ENCODE results near the gene YWHAG. TPM values are rescaled to one million over a fixed set of nuclear protein-coding genes. Genes with fewer than 3 reads are reported as not detected.

Gene YWHAG
- total and polyA plus RNA-seq, 9 of the 15 experiments (the other 6 are each of a cell fraction or from before 2014, with no cell fraction given) = 30.4 to 246 (median 94.5) TPM

- Histone ChIP-seq H3K9me3 (replicated peaks; ENCODE audit: control insufficient read depth, insufficient read depth, low read depth, low read length) (no peaks in the 10 kb centered on the region), H3K79me2 (ENCODE audit: control insufficient read depth, insufficient read depth, low read length) (peaks cover 25% of the 10 kb centered on the region), H3K4me3 (no peak overlapping the region), H3K4me1 (replicated peaks in 1 of 2; ENCODE audit: control insufficient read depth in 2 of 2, insufficient read depth in 2 of 2, low read length in 2 of 2) (peaks cover 20 to 49% of the 10 kb centered on the region in 2 experiments), H3K9me1 (ENCODE audit: control insufficient read depth, insufficient read depth, low read length) (no peaks in the 10 kb centered on the region), H2AFZ (ENCODE audit: low read depth, low read length) (no peak overlapping the region), H4K20me1 (replicated peaks; ENCODE audit: control insufficient read depth, insufficient read depth, low read length) (no peaks in the 10 kb centered on the region), H3K9ac (ENCODE audit: insufficient read depth in 1 of 2, low read depth in 2 of 2, low read length in 2 of 2) (peak overlapping the region in 1 of 2 experiments; percentile 67; a peak in 1 of 4 replicates), H3K4me2 (ENCODE audit: insufficient read depth, low read length) (no peak overlapping the region), H3K27me3 (ENCODE audit: control insufficient read depth in 2 of 2, insufficient read depth in 2 of 2, low read length in 2 of 2) (no peaks in the 10 kb centered on the region), H3K27ac (ENCODE audit: extremely low read depth, low read depth, low read length) (no peak overlapping the region), H3K36me3 (ENCODE audit: control insufficient read depth, insufficient read depth, low read length) (peaks cover 13% of the 10 kb centered on the region)
- ChIA-PET CTCF (ENCODE audit: low intra/inter-chr PET ratio) (no interaction called here), POLR2A (no interaction called here)
- no peak for ATAC-seq
- TF ChIP-seq BCOR (IDR thresholded peaks at IDR 0.05) = peak; percentile 89; the same call in 1 of the 2 replicates
- TF ChIP-seq, protein P1, sequence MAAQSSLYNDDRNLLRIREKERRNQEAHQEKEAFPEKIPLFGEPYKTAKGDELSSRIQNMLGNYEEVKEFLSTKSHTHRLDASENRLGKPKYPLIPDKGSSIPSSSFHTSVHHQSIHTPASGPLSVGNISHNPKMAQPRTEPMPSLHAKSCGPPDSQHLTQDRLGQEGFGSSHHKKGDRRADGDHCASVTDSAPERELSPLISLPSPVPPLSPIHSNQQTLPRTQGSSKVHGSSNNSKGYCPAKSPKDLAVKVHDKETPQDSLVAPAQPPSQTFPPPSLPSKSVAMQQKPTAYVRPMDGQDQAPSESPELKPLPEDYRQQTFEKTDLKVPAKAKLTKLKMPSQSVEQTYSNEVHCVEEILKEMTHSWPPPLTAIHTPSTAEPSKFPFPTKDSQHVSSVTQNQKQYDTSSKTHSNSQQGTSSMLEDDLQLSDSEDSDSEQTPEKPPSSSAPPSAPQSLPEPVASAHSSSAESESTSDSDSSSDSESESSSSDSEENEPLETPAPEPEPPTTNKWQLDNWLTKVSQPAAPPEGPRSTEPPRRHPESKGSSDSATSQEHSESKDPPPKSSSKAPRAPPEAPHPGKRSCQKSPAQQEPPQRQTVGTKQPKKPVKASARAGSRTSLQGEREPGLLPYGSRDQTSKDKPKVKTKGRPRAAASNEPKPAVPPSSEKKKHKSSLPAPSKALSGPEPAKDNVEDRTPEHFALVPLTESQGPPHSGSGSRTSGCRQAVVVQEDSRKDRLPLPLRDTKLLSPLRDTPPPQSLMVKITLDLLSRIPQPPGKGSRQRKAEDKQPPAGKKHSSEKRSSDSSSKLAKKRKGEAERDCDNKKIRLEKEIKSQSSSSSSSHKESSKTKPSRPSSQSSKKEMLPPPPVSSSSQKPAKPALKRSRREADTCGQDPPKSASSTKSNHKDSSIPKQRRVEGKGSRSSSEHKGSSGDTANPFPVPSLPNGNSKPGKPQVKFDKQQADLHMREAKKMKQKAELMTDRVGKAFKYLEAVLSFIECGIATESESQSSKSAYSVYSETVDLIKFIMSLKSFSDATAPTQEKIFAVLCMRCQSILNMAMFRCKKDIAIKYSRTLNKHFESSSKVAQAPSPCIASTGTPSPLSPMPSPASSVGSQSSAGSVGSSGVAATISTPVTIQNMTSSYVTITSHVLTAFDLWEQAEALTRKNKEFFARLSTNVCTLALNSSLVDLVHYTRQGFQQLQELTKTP (IDR thresholded peaks at IDR 0.05; ENCODE audit: low read depth in 1 of 2, partially characterized antibody in 2 of 2) = no peak
- peak; percentile 96 for TF ChIP-seq ZNF121 (CRISPR knock-in tag; conservative IDR thresholded peaks at IDR 0.05)
- no peak for TF ChIP-seq JUND (IDR thresholded peaks at IDR 0.05; ENCODE audit: borderline replicate concordance, low read depth, low read length)
- TF ChIP-seq JUND (tag; IDR thresholded peaks at IDR 0.05; ENCODE audit: borderline replicate concordance, low read depth, low read length) = no peak
- TF ChIP-seq RBM25 (IDR thresholded peaks at IDR 0.05; ENCODE audit: low read depth, low read length, severe bottlenecking) = peak; percentile 62
- FAIRE-seq = no peak
- intact Hi-C loops (cut with micrococcal nuclease) (no loop called here), in situ Hi-C loops (cut with MboI) (no loop called here)
- 87% methylated on average over 3 of the region's 3 CpGs for WGBS (ENCODE audit: insufficient coverage, low coverage, missing lambda C conversion rate)
- no peak for DNase-seq (ENCODE audit: extremely low read depth in 1 of 4, low spot score in 3 of 4)
- no TSS peak for BruUV-seq (replicated peaks)
Observed at GRCh38 chr7:76301000-76301399, 57.8 kb downstream of the YWHAG start.
